Activated naive CD4-positive, alpha-beta T cell treated with anti-CD3 and anti-CD28 coated beads, Interleukin-2, amount 50 U/mL, for 72 hours (primary cell): ENCODE measurements around the gene RASL11A. TPM values are rescaled to one million over a fixed set of nuclear protein-coding genes. Genes with fewer than 3 reads are reported as not detected.
A peak's percentile ranks its signal among the peaks of the same experiment; 100 is the strongest.
"Not testable (repeated sequence)": the region's sequence is repeated elsewhere in the genome, so short reads cannot be mapped to it uniquely, and the experiment has no call there.

Experiments used
- ATAC-seq, 2 donors: fragments of 150-1000 bp; cut with Tn5 transposase; 2 replicates each; pipeline ENCODE4 v1.10.0; 2021; ENCODE audit warnings: mild to moderate bottlenecking in 2 of 2, moderate library complexity in 2 of 2
- DNase-seq, 2 donors: peaks; one replicate each; pipeline ENCODE4 v3.0.0; 2021 to 2022; ENCODE audit warnings: low spot score in 2 of 2
- H3K27ac Mint-ChIP-seq, 2 donors: one replicate each; pipeline ENCODE4 v1.8.0; 2022; ENCODE audit warnings: mild to moderate bottlenecking in 2 of 2, mixed read lengths in 2 of 2
- H3K36me3 Mint-ChIP-seq, 2 donors: one replicate each; pipeline ENCODE4 v1.8.0; 2022; ENCODE audit warnings: mixed read lengths in 2 of 2
- H3K9me3 Mint-ChIP-seq, 2 donors: one replicate each; pipeline ENCODE4 v1.8.0; 2022; ENCODE audit warnings: mixed read lengths in 2 of 2
- total RNA-seq, 2 donors: library from RNA; stranded (reverse); gene quantifications; one replicate each; pipeline ENCODE4 v1.2.3, GENCODE V29; 2022

The RASL11A gene
- total RNA-seq, 2 donors from 2014 or later: 1.8 to 3.4 TPM

- no peaks in the 10 kb centered on the region for H3K36me3 Mint-ChIP-seq
- no peak for ATAC-seq
- no peak overlapping the region for H3K27ac Mint-ChIP-seq
- no peaks in the 10 kb centered on the region for H3K9me3 Mint-ChIP-seq
- DNase-seq: no peak
Observed at GRCh38 chr13:27309401-27309958, 38.9 kb downstream of the RASL11A start.

GRCh38 chr13:27309967-27310598, 39.5 kb downstream of the RASL11A start:
- Mint-ChIP-seq H3K27ac (peak overlapping the region in 1 of 2 donors; percentile 34), H3K9me3 (no peaks in the 10 kb centered on the region), H3K36me3 (no peaks in the 10 kb centered on the region)
- no peak for ATAC-seq
- no peak for DNase-seq

GRCh38 chr13:27310946-27311345, 40.3 kb downstream of the RASL11A start:
- Mint-ChIP-seq H3K36me3 (no peaks in the 10 kb centered on the region), H3K9me3 (no peaks in the 10 kb centered on the region), H3K27ac (no peak overlapping the region)
- ATAC-seq (no peak), DNase-seq (no peak)

DNA sequence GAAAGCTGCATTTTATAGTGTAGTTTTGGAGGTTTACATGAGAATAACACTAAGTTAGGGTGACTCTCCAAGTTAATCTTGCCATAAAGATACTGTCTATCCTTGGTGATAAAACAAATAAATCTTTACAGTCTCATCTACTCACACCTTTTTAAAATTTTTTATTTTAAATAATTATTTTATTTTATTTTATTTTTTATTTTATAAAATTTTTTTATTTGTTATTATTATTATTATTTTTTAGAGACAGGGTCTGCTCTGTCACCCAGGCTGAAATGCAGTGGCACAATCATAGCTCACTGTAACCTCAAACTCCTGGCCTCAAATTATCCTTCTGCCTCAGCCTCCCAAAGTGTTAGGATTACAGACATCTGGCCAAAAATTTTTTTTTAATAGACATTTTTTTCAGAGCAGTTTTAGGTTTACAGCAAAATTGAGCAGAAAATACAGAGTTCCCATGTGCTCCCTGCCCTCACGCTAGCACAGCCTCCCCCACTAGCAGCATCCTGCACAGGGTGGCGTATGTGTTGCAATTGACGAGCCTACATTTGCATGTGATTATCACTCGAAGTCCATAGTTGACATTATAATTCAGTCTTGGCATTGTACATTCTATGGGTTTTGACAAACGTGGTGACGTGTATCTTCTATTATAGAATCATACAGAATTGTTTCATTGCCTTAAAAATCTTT, 41.0 kb downstream of the RASL11A start:
- no peak overlapping the region for H3K27ac Mint-ChIP-seq
- H3K36me3 Mint-ChIP-seq: no peaks in the 10 kb centered on the region
- no peaks in the 10 kb centered on the region for H3K9me3 Mint-ChIP-seq
- ATAC-seq: no peak
- no peak for DNase-seq

DNA sequence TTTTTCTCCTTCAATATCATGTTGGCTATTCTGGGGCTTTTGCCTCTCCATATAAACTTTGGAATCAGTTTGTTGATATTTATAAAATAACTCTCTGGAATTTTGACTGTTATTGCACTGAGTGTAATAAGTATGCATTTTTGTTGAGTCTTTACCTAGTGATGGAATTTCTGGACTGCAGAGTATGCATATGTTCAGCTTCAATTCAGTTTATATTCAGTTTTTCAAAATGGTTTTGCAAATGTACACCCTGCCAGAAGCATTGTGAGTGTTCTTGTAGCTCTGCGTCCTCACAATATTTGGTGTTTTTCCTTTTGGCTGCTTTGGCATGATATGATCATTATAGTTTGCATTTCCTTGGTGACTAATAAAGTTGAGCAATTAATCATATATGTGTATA, 43.1 kb downstream of the RASL11A start:
- no peak overlapping the region for H3K27ac Mint-ChIP-seq
- H3K36me3 Mint-ChIP-seq: no peaks in the 10 kb centered on the region
- DNase-seq (no peak), ATAC-seq (no peak)
- H3K9me3 Mint-ChIP-seq: no peaks in the 10 kb centered on the region

- ATAC-seq (no peak), DNase-seq (no peak)
- Mint-ChIP-seq H3K27ac (no peak overlapping the region), H3K36me3 (no peaks in the 10 kb centered on the region), H3K9me3 (peaks cover 0 to 4% of the 10 kb centered on the region in 2 donors)
Observed at GRCh38 chr13:27319404-27319803, 48.8 kb downstream of the RASL11A start.

GRCh38 chr13:27321468-27322431, 51.1 kb downstream of the RASL11A start:
- no peak overlapping the region for H3K27ac Mint-ChIP-seq
- DNase-seq (no peak), ATAC-seq (peak in 1 of 2 donors; percentile 76)
- no peaks in the 10 kb centered on the region for H3K36me3 Mint-ChIP-seq
- peaks cover 0 to 4% of the 10 kb centered on the region in 2 donors for H3K9me3 Mint-ChIP-seq

GRCh38 chr13:27322443-27322842, 51.8 kb downstream of the RASL11A start:
- H3K36me3 Mint-ChIP-seq, ATAC-seq, DNase-seq, H3K27ac Mint-ChIP-seq, H3K9me3 Mint-ChIP-seq: not testable (repeated sequence)

Other genes starting within 250 kb of the RASL11A start
- 10 to 100 TPM; 34.8 to 35.6 TPM for gene USP12, start 99.0 kb upstream of the RASL11A start, total RNA-seq
- 1,000 to 10,000 TPM; 1,438 to 1,746 TPM for gene RPL21, start 19.3 kb upstream of the RASL11A start, total RNA-seq
- 100 to 1,000 TPM; 133 to 190 TPM for gene GTF3A, start 153.8 kb downstream of the RASL11A start, total RNA-seq
- gene MTIF3, start 179.7 kb downstream of the RASL11A start, total RNA-seq: 10 to 100 TPM; 34.7 to 49.7 TPM